NCI-H2029 (cell line): ENCODE results near the gene ZFHX3.
A peak's percentile ranks its signal among the peaks of the same experiment; 100 is the strongest.

ENCODE experiments used
- DNase-seq: peaks from one replicate; lab custom pipeline; 2025; lab: John Stamatoyannopoulos, UW

ZFHX3 gene

DNA sequence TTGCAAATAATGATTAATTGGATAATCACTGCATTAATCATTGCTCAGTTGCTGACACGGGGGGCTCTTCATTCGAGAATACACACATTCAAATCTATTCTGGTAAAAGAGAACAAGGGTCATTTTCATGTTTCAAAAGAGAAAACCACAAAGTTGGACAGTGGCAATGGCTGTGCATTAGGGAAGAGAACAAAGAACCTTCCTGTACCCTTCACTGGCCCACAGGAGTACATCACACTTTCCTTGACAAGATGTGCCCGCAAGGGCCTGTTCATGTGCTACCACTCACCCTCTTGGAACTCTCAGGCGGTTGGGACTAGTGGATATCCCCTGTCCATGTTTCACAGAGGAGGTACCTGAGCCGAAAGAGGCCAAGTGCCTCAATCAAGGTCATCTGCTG lies 223.2 kb downstream of the ZFHX3 start:
- no peak for DNase-seq

DNA sequence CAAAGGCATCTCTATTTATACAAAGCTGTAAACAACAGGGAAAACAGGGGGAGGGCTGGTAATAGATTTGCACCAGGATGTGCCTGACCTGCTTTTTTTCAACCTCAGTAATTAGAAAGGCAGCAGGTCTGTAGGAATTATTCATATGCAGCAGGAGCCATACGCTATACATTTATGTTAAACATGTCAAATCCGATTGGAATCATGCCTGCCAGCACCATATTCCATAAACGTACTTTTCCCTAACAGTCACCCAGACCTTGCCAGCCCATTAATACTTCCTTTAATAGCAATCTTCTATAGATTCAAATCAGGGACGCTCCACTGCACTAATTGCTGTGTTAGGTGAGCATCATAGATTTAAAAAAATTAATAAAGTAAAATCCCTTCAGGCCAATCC lies 223.9 kb downstream of the ZFHX3 start:
- DNase-seq: no peak

DNA sequence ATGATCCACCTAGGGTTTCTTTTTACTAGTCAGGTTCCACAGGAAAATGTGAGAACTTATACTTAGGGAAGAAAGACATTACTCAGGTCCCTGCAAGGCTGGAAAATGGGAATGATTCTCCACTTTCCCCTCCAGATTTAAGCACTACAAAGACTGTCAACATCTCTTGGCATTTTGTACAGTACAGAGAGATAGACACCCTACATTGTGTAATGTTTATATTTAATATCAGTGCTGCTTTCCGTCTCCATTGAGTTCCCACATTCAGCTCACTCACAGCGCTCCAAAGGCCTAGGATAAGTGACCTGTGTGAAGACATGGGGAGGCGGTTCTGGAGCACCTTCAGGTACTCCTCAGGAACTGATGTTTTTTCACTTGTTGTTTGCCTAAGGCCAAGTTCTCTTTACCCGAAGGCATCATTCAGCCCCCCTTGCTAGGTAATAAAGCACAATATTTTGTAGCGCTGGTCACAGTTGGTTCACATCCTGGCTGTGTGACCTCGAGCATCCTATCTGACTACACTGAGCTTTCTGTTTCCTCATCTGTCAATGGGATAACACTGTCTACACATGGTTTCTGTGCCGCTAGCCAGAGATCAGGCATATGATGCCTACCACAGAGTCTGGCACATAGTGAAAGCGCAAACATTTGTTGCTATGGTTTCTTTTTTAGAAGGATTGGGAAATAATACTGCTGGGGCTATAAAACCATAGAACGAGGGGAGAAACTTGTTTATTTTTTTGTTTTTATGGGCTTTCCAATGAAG lies 226.6 kb downstream of the ZFHX3 start:
- DNase-seq: no peak

GRCh38 chr16:72819345-72819744 lies 228.6 kb downstream of the ZFHX3 start:
- DNase-seq: no peak

DNA sequence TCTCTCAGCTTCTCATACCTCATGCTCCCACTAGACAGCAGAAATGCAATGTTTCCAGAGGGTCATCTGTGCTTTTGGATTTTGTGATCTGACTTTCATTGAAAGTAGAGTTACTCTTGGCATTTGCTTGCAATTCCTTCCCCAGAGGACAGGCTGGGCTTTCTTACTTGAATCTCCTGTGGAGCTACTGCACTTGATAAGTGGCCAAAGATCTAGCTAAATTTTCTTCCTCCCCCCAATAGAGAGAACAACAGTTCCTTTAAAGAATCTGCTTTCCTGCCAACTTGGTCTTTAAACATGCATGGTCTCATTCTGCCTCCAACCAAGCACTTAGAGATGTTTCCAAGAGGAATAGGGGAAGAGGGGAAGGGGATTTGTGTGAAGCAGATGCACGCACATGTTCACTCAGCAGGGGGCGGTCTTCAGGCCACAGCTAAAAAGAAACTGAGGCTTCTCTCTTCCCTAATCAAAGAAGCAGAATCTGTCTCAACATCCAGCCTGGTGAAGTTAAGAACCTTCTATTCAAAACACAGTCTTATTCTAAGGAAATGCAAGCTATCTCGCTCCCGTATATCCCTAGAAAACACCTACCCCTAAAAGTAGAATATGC lies 229.6 kb downstream of the ZFHX3 start:
- no peak for DNase-seq

DNA sequence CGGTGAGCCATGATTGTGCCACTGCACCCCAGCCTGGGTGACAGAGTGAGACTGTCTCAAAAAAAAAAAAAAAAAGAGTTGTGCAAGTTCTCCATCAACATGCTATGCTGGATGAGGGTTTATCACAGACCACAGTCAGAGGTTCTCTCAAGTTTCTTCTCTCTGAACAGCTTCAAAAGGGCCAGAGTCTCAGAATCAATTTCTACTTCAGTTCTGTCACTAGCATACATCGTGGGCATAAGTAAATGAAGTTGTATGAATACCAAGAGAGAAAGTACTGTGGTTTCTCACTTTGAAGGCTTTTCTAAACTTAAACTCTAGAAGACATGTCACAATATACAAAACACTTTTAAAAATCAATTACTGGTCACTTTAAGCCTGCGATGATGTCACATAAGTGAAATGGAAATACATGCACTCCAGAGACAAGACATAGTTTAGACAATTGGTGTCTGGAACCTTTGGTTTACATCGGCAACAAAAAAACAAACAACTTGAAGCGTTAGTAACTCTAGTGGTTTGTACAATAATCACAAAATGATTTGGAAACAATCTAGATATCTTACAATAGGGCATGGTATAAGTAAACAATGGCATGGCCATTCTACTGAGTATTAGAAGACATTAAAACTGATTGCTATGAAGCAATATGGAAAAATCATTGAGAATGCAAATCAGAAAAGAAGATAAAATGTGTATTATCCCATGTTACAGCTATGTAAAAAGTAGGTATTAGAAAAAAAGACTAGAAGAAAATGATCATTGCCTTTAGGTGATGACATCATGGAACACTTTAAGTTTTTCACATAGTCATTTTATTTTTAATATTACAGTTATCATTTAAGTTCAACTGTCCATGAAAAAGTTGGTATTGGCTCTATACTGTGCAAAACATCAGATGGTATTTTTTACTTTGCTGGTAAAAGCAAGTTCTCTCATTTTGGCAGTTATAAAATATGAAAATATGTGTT lies 232.3 kb downstream of the ZFHX3 start:
- no peak for DNase-seq

- DNase-seq: no peak
Observed at GRCh38 chr16:72814226-72814625, 233.7 kb downstream of the ZFHX3 start.

DNA sequence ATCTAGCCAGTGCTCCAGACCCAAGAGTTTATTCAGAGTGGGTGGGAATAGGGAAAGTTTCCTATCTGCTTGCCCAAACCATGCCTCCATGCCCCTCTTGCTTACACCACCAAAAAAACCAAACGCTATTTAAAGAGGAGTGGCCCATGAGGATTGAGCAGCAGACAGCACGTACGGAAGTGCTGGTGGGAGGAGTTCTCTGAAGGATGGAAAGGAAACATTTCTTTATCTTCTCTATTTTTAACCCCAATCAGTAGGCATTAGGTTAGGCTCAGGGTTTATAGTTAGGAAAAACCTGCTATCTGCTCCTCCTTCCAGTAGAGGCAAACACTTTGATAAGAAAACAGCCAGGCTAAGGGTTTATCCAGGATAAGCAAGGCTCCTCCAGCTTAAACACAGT lies 235.3 kb downstream of the ZFHX3 start:
- DNase-seq: no peak

GRCh38 chr16:72811876-72812275 lies 236.1 kb downstream of the ZFHX3 start:
- no peak for DNase-seq

- DNase-seq: no peak
Observed at GRCh38 chr16:72811188-72811720, 236.7 kb downstream of the ZFHX3 start.

DNA sequence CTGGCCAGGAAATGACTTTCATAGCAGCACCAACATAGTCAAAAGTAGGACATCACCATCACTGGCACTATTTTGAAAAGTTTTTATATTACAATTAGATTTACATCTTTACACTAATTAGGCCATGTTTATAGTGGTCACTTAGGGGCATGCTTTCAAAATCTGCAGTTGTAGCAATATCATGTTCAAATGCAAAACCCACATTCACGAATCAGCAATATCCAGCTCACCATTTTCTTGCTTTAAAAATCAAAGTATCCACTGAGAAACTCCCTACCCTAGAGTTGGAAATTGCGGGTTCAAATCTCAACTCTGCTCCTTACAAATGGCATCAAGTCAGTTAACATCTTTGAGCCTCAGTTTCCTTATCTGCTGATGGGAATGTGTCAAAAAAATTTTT lies 237.4 kb downstream of the ZFHX3 start:
- DNase-seq: no peak

DNA sequence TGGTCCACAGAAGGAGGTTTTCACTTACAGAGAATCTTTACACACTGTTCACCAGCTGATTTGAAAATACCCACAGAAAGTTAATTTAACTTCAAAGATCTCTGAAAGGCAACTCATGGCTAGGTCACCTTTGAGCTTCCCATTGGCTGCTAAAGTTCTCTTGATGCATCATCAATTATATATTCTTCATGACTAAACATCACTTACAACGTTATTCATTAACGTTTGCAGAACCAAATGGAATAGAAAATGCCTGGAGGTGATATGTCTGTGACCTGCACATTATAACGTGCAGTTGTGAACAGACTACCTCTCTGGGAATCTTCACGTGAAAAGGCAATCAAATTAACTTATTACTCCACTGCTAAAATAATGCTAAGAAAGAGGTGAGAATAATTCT lies 238.5 kb downstream of the ZFHX3 start:
- no peak for DNase-seq

DNA sequence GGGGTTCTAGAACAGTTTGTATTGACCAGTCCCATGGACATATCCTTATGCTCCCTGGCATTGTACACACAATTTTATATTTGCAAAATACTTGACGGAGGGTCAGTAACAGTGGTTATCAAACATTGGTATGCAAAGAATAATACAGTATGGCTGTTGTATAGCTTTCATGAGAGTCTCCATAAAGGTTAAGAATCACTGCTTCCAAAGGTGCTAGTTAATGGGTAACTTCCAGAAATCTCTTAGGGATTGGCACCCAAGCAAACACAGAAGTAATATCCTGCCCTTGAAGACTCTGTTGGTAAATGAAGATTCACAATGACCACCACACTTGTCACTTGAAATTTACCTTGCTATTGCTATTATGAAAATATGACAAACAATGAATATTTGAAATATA lies 239.2 kb downstream of the ZFHX3 start:
- DNase-seq: no peak

DNA sequence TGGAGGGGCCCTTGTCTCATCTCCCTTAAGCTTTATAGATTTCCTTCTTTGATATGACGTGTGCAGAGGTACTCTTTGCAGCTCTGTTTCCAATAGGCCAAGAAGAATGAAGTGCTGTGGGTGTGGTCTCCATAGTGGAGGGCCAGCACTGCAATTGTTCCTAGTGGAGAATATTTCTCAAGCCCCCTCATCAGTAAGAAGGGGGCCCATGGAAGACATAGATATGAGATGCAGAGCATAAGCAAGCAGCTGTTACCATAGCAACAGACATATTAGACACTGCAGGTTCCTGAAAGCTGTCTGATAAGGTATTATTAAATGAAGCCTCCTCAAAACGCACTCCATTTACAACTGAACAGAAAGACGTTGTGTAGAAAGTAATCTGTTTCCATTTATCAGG lies 240.7 kb downstream of the ZFHX3 start:
- no peak for DNase-seq

DNA sequence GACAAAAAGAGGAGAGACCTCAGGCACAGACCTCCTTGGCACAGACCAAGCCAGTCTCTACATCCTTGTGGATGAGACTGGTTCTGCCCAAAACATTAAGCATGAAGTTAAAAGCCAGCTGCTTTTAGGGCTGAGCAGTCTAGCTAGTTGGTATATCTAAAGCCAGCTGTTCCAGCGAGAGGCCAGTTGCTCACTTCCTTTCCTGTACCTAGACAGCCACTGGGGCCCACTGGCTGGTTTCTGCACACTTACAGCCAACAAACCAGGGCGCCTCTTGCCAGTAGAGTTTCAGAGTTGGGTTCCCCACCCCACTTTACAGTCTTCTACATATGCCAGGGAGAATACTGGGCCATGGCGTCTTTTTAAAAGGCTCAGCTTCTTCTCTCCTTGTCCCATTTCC lies 242.4 kb downstream of the ZFHX3 start:
- no peak for DNase-seq

GRCh38 chr16:72800524-72801161 lies 247.3 kb downstream of the ZFHX3 start:
- DNase-seq: no peak

GRCh38 chr16:72798264-72798663 lies 249.7 kb downstream of the ZFHX3 start:
- no peak for DNase-seq

DNA sequence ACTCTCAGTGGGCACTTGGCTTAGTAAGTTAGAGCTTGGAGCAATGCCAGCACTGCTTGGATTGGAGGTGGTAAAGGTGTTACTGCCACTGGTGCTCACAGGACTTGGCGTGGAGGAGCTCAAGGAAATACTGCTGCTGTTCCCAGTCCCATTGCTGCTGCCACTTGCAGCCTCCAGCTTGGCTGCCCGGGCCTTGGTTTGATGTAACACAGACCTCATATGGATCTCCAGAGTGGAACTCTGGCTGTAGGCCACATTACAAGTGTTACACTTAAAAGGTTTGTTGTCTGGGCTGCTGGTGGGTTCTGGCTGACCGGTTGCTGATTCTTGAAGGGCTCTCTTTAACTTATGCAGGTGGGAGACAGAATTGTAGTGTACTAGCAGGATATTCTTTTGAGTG lies 250.3 kb downstream of the ZFHX3 start:
- DNase-seq: peak; percentile 79

- no peak for DNase-seq
Observed at GRCh38 chr16:72796222-72796621, 251.7 kb downstream of the ZFHX3 start.

GRCh38 chr16:72794986-72795385 lies 252.9 kb downstream of the ZFHX3 start:
- no peak for DNase-seq

- no peak for DNase-seq
Observed at GRCh38 chr16:72794319-72794718, 253.6 kb downstream of the ZFHX3 start.

- DNase-seq: no peak
Observed at GRCh38 chr16:72793716-72794115, 254.2 kb downstream of the ZFHX3 start.
